Natural killer cell (primary cell): Measurements from ENCODE around the gene AMELX. TPM values are rescaled to one million over a fixed set of nuclear protein-coding genes. Genes with fewer than 3 reads are reported as not detected.

Experiments used
- ATAC-seq, 3 donors: fragments of 150-1000 bp in 2 of 3; fragments of 200-7000 bp in 1 of 3; cut with Tn5 transposase; 1 replicate in 1 of 3; 2 replicates in 2 of 3; pipeline ENCODE4 v1.10.0; 2021; ENCODE audit warnings: mild to moderate bottlenecking in 2 of 3, moderate library complexity in 2 of 3
- DNase-seq, 2 donors: peaks; one replicate each; pipeline versions ENCODE4 v3.0.0 to v3.0.0-alpha.2; 2013 to 2021; ENCODE audit warnings: mixed read lengths in 1 of 2
- H3K27ac ChIP-seq: one replicate; pipeline ENCODE4 v1.5.1; 2013; ENCODE audit warnings: mild to moderate bottlenecking, low read length
- H3K27me3 ChIP-seq: one replicate; pipeline ENCODE4 v1.6.1; 2013; ENCODE audit warnings: low read length; ENCODE audit not compliant: control insufficient read depth, insufficient read depth
- H3K36me3 ChIP-seq: one replicate; pipeline ENCODE4 v1.6.1; 2013; ENCODE audit warnings: low read length; ENCODE audit not compliant: control insufficient read depth, insufficient read depth
- H3K4me1 ChIP-seq: one replicate; pipeline ENCODE4 v1.6.1; 2013; ENCODE audit warnings: low read length; ENCODE audit not compliant: control insufficient read depth, insufficient read depth
- H3K4me3 ChIP-seq: one replicate; pipeline ENCODE4 v1.5.1; 2013; ENCODE audit warnings: low read length
- H3K9me3 ChIP-seq: one replicate; pipeline ENCODE4 v1.6.1; 2013; ENCODE audit warnings: low read length; ENCODE audit not compliant: control insufficient read depth, insufficient read depth
- H3K27ac Mint-ChIP-seq, 2 donors: one replicate each; pipeline ENCODE4 v1.8.0; 2022; ENCODE audit warnings: mild to moderate bottlenecking in 2 of 2, mixed read lengths in 2 of 2, moderate library complexity in 1 of 2
- H3K27me3 Mint-ChIP-seq, 2 donors: one replicate each; pipeline ENCODE4 v1.8.0; 2022; ENCODE audit warnings: low read depth in 2 of 2, mixed read lengths in 2 of 2
- H3K36me3 Mint-ChIP-seq: one replicate; pipeline ENCODE4 v1.8.0; 2022; ENCODE audit warnings: mixed read lengths
- H3K4me1 Mint-ChIP-seq, 2 donors: one replicate each; pipeline ENCODE4 v1.8.0; 2022; ENCODE audit warnings: mixed read lengths in 2 of 2
- H3K4me3 Mint-ChIP-seq: one replicate; pipeline ENCODE4 v1.8.0; 2022; ENCODE audit warnings: mild to moderate bottlenecking, moderate library complexity, mixed read lengths
- H3K9me3 Mint-ChIP-seq, 2 donors: one replicate each; pipeline ENCODE4 v1.8.0; 2022; ENCODE audit warnings: mixed read lengths in 2 of 2
- CTCF ChIP-seq: fragments of 200-600 bp; IDR thresholded peaks from one replicate; pipeline ENCODE4 v1.8.0; 2022; ENCODE audit warnings: antibody characterized with exemption
- WGBS: methylation state at CpG from one replicate; pipeline ENCODE4 v1.1.7; 2013; ENCODE audit warnings: missing lambda C conversion rate; ENCODE audit not compliant: insufficient coverage; 5-methylcytosine and 5-hydroxymethylcytosine counted together
- intact Hi-C: fragments of 100-400 bp; cut with micrococcal nuclease; formaldehyde crosslinking; loops from one replicate; pipeline ENCODE4 v1.14.2; 2022
- total RNA-seq, 4 donors: library from RNA; stranded (reverse); fragments of 120-200 nt in 1 of 4; gene quantifications; one replicate each; pipeline versions ENCODE4 v1.2.3 to v1.2.4, GENCODE V29; 2013 to 2022

AMELX gene
- total RNA-seq, 3 donors from 2014 or later (not counting 1 experiment from before 2014, with no cell fraction given) = not detected

GRCh38 chrX:11282043-11282442 is 11.2 kb upstream of the AMELX start:
- Mint-ChIP-seq H3K4me3 (no peak overlapping the region), H3K27me3 (no peaks in the 10 kb centered on the region), H3K27ac (no peak overlapping the region), H3K9me3 (no peaks in the 10 kb centered on the region), H3K4me1 (no peaks in the 10 kb centered on the region), H3K36me3 (no peaks in the 10 kb centered on the region)
- Histone ChIP-seq H3K27me3 (no peaks in the 10 kb centered on the region), H3K4me3 (no peak overlapping the region), H3K36me3 (no peaks in the 10 kb centered on the region), H3K4me1 (no peaks in the 10 kb centered on the region), H3K27ac (no peak overlapping the region), H3K9me3 (no peaks in the 10 kb centered on the region)
- 50% methylated on average over 2 of the region's 2 CpGs for WGBS
- no peak for TF ChIP-seq CTCF
- no peak for DNase-seq
- intact Hi-C loops = no loop called here
- no peak for ATAC-seq

- no peaks in the 10 kb centered on the region for H3K9me3 ChIP-seq
- H3K4me3 ChIP-seq = no peak overlapping the region
- no peaks in the 10 kb centered on the region for H3K36me3 Mint-ChIP-seq
- no peak overlapping the region for H3K27ac Mint-ChIP-seq
- no peaks in the 10 kb centered on the region for H3K27me3 ChIP-seq
- no peaks in the 10 kb centered on the region for H3K4me1 ChIP-seq
- no peaks in the 10 kb centered on the region for H3K27me3 Mint-ChIP-seq
- 40% methylated on average over 2 of the region's 3 CpGs for WGBS
- no peaks in the 10 kb centered on the region for H3K9me3 Mint-ChIP-seq
- intact Hi-C loops = no loop called here
- DNase-seq = no peak
- H3K4me1 Mint-ChIP-seq = no peaks in the 10 kb centered on the region
- no peak for TF ChIP-seq CTCF
- H3K36me3 ChIP-seq = no peaks in the 10 kb centered on the region
- no peak overlapping the region for H3K4me3 Mint-ChIP-seq
- H3K27ac ChIP-seq = no peak overlapping the region
- no peak for ATAC-seq
Observed at GRCh38 chrX:11285651-11286050, 7.6 kb upstream of the AMELX start.

- no peaks in the 10 kb centered on the region for H3K4me1 Mint-ChIP-seq
Observed at GRCh38 chrX:11287505-11287904, 5.7 kb upstream of the AMELX start.

More at GRCh38 chrX:11287505-11287904, 5.7 kb upstream of the AMELX start:
- intact Hi-C loops = no loop called here
- no peak for ATAC-seq
- H3K36me3 Mint-ChIP-seq = no peaks in the 10 kb centered on the region
- H3K27ac Mint-ChIP-seq = no peak overlapping the region
- no peaks in the 10 kb centered on the region for H3K4me1 ChIP-seq
- H3K4me3 ChIP-seq = no peak overlapping the region
- H3K9me3 Mint-ChIP-seq = no peaks in the 10 kb centered on the region
- H3K27me3 Mint-ChIP-seq = no peaks in the 10 kb centered on the region
- DNase-seq = no peak
- no peaks in the 10 kb centered on the region for H3K9me3 ChIP-seq
- no peaks in the 10 kb centered on the region for H3K27me3 ChIP-seq
- H3K36me3 ChIP-seq = no peaks in the 10 kb centered on the region
- no peak overlapping the region for H3K4me3 Mint-ChIP-seq
- no peak for TF ChIP-seq CTCF
- no peak overlapping the region for H3K27ac ChIP-seq
- 57% methylated on average over 1 of the region's 1 CpG for whole genome bisulfite sequencing
